CD4-positive, alpha-beta T cell treated with Interleukin-15 for 4 hours (primary cell): ENCODE results near the gene PLCB4.

Source experiments
- DNase-seq: peaks from one replicate; pipeline ENCODE4 v3.0.0-alpha.2; 2020; ENCODE audit warnings: low spot score

Gene PLCB4

DNA sequence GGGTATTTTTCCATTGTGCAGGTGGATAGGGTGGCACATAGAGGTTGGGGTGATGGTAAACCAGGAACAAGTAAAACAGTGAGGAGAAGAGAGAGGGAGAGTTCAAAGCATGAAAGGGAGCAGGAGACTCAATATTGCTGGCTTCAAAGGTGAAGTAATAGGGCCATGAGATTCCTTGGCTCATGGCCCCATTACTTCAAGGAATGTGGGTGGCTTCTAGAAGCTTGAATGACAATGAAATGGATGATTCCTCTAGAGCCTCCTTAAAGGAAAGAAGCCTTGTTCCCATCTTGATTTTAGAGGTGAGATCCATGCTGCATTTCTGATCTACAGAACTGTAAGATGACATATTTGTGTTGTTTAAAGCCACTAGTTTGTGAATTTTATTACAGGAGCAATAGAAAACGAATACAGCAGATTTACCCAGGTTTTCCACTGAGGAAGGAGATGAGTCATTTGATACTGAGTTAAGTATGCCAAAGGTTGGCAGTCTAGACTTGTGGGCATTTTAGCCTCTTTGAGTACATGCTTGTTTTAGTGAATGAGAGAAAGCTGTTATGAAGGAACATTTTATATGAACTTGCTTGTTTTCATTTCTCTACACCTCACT is 110.4 kb downstream of the PLCB4 start:
- DNase-seq: no peak

GRCh38 chr20:9179867-9180266 is 111.0 kb downstream of the PLCB4 start:
- no peak for DNase-seq

DNA sequence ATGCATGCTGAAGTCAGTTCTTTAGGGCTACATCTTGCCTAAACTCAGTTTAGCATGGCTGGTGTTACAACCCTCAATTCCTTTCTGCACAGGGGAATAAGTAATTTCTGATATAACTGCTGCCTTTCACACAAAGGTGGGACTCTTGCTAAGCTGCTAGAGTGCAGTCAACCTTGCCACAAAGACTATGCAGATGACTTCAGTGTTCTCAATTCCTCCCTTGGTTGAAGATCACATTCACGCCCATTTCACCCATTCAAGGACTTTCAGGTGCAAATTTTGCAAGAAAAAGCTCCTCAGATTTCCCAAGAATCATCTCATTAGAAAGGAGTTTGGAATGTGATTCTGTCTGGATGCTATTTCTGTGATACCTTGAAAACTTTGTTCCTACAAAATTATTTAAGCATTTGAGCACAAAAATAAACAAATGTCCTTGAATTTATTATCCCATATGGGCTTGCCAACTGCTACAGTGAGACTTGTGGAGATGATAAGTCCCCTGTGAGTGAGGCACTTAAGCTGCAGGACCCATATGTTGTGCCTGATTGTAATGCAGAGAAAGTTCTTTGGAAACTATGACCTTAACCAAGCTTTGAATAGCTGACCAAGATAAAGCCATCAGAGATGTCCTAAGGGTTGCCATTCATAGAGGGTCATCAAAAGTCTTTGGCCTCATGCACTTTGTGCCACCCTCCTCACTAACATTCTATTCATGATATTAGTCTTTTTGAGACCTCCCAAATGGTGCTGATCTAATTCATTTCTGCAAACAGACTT is 111.8 kb downstream of the PLCB4 start:
- no peak for DNase-seq

GRCh38 chr20:9185511-9185910 is 116.6 kb downstream of the PLCB4 start:
- no peak for DNase-seq

- no peak for DNase-seq
Measured at GRCh38 chr20:9186396-9186795, 117.5 kb downstream of the PLCB4 start.

GRCh38 chr20:9195031-9195430 is 126.1 kb downstream of the PLCB4 start:
- no peak for DNase-seq

GRCh38 chr20:9196110-9196509 is 127.2 kb downstream of the PLCB4 start:
- no peak for DNase-seq

DNA sequence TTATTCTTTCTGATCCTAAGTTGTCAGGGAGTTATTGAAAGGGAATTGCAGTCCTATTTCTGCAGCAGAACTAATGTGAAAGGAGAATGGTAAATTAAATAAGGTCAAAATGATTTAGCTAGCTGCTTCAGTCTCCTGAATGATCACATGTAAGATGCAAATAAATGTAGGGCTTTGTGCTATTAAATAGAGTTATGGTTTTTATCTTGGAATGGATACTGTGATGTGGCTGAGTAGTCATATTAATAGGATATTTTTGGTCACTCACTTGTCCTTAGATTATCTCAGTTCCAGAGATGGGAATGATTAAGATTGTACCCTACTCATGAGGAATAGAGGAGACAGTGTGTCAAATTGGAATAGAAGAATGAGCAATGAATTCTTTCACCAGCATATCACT is 129.6 kb downstream of the PLCB4 start:
- no peak for DNase-seq

DNA sequence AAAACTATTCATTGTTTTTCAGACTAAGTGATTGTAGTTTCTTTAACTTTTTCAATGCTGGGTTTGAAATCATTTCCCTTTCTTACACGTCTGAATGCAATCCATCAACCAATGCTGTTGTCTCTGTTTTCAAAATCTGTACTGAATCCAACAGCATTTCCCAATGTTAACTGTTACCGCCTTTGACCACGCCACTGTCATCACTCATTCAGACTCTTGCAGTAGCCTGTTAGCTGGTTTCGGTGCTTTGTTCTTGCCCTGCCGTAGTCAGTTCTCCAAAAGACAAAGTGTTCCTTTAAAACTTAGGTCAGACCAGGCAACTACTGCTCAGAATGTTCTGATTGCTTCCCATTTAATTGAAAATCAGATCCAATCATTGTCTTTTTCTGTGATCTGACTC is 131.3 kb downstream of the PLCB4 start:
- no peak for DNase-seq

- DNase-seq: no peak
Measured at GRCh38 chr20:9200620-9201019, 131.7 kb downstream of the PLCB4 start.

- DNase-seq: no peak
Measured at GRCh38 chr20:9202420-9203080, 133.7 kb downstream of the PLCB4 start.

DNA sequence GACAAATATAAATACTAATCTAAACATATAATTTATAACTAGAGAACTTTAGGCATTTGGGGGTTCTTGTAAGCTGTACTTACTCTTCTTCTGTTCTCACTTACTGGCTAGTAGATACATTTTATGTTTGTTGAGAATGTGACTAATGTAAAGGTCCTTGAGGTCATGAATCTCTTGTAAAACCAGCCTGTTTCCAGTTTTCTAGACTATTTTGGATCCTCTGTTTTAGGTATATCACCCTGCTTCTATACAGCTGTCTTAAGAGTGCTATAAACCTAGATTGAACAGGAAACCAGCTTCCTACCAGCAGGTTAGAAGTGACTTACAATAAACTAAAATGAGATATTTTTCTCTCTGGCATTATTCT is 134.2 kb downstream of the PLCB4 start:
- DNase-seq: no peak

DNA sequence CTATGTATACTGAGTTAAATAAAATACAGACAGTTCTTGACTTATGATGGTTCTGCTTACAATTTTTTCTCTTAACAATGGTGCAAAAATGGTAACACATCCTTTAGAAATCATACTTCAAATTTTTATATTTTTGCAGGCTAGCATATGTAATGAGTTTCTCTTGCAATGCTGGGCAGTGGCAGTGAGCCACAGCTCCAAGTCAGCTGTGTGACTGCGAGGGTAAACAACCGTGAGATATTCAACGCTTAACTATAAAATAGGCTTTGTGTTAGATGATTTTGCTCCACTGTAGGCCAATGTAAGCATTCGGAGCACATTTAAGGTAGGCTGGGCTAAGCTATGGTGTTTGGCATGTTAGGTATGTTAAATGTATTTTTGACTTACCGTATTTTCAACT is 136.1 kb downstream of the PLCB4 start:
- no peak for DNase-seq

GRCh38 chr20:9206486-9206885 is 137.6 kb downstream of the PLCB4 start:
- DNase-seq: no peak

DNA sequence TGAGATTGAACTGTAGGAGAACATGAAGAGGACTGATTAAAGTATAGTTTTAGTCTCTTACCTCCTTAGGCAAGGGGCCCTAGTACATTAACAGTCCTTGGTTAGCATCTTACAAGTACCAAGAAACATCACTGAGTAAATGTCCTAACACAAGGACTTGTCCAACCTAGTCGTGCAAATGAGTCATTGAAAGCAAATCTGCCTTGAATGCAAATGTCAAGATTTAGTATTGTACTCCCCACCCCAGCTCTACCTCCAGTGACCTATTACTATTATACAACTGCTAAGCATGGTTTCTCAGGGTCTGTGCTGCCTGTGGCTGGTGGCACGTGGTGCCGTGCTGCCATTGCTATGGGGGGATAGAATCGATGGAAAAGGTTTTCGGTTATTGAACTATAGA is 138.4 kb downstream of the PLCB4 start:
- no peak for DNase-seq

DNA sequence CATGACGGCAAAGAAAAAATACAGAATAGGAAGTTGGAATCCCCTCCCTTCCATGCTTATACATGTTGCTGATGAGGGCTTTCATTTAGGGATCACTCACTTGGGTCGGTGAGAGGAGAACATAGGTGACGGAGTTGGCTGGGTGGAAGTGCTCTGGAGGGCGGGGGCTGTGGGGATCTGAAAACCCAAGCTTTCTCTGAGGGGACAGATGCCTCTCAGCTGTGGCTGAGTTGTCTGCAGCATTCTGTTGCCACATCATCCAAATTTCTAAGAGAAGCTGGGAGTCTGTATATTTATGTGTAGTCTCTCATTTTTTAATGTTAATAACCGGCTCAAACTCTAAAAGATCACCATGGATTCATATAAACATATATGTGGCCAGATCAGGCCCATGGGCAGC is 141.5 kb downstream of the PLCB4 start:
- DNase-seq: no peak

- no peak for DNase-seq
Measured at GRCh38 chr20:9211016-9211760, 142.3 kb downstream of the PLCB4 start.

DNA sequence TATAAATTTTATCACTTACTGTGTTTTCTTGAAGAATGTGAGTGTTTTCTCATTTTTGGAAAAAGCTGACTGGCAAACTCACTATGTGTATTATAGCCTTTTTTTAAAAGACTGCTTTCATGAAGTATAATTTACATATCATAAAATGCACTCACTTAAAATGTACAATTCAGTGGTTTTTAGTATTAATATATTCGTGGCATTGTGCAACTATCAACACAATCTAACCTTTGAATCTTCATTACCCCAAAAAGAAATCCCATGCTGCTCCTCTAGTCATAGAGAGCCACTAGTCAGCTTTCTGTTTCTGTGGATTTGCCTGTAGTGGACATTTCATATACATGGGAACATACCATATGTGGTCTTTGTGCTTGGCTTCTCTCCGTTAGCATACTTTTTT is 143.8 kb downstream of the PLCB4 start:
- DNase-seq: no peak

GRCh38 chr20:9214685-9215084 is 145.8 kb downstream of the PLCB4 start:
- DNase-seq: no peak

DNA sequence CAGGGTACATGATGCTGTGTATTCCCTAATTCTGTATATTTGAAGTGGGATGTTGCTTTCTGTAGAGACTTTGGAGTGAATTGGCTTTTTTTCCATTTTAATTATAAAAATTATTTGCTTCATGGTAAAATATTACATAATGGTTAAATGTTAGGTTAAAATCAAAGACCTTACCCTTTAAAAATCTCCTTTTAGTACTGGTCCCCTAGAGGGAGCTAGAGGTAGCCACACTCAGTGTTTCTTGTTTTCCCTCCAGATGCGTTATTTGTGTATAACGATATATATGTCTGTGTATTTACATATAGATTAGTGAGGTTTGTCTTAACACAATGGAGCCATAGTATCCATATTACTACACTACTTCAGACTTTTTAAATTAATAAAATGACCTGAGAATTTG is 146.7 kb downstream of the PLCB4 start:
- no peak for DNase-seq

GRCh38 chr20:9218531-9218961 is 149.7 kb downstream of the PLCB4 start:
- DNase-seq: no peak

- DNase-seq: no peak
Measured at GRCh38 chr20:9220874-9221547, 152.1 kb downstream of the PLCB4 start.
